B cell (primary cell): Measurements from ENCODE around the gene BCAN. TPM values are rescaled to one million over a fixed set of nuclear protein-coding genes. Genes with fewer than 3 reads are reported as not detected.

Experiments
- ATAC-seq: fragments of 200-7000 bp; cut with Tn5 transposase; one replicate; pipeline ENCODE4 v1.10.0; 2021; ENCODE audit warnings: low read depth, mild to moderate bottlenecking, moderate number of reproducible peaks, moderate library complexity
- CTCF ChIA-PET: fragments of 350-600 bp; sonication (Branson Sonifier 250); formaldehyde crosslinking; loops from one replicate; lab custom pipeline; 2021; ENCODE audit warnings: antibody characterized with exemption, inconsistent platforms; lab: Charles Lee
- POLR2A ChIA-PET: fragments of 350-600 bp; sonication (Branson Sonifier 250); formaldehyde crosslinking; loops from one replicate; lab custom pipeline; 2021; ENCODE audit warnings: antibody characterized with exemption; lab: Charles Lee
- DNase-seq: peaks from one replicate; pipeline ENCODE4 v3.0.0; 2013
- H2AFZ ChIP-seq: 2 replicates; pipeline ENCODE4 v1.6.1; 2012; ENCODE audit warnings: mild to moderate bottlenecking, low read depth, low read length; ENCODE audit not compliant: insufficient read depth, poor library complexity, severe bottlenecking
- H3K27ac ChIP-seq, 2 donors: 1 replicate in 1 of 2; 2 replicates in 1 of 2; pipeline ENCODE4 v1.5.1; 2012 to 2013; ENCODE audit warnings: low read length in 2 of 2, mild to moderate bottlenecking in 2 of 2, moderate library complexity in 1 of 2
- H3K27me3 ChIP-seq, 4 experiments: fragments of 200-600 bp in 1 of 4; sonication (generic) in 1 of 4; replicated peaks in 1 of 4; 1 replicate in 2 of 4; 2 replicates in 2 of 4; pipeline versions ENCODE4 v1.6.1 to v1.7.0; 2013 to 2016; ENCODE audit warnings: low read length in 3 of 4, mild to moderate bottlenecking in 2 of 4, mixed read lengths in 1 of 4, moderate library complexity in 1 of 4; ENCODE audit not compliant: insufficient read depth in 4 of 4, control insufficient read depth in 3 of 4; ENCODE audit errors: control extremely low read depth in 1 of 4
- H3K36me3 ChIP-seq, 2 experiments: replicated peaks in 1 of 2; 1 replicate in 1 of 2; 2 replicates in 1 of 2; pipeline versions ENCODE4 v1.6.1 to v1.7.1; 2013; ENCODE audit warnings: low read length in 1 of 2; ENCODE audit not compliant: insufficient read depth in 2 of 2, control insufficient read depth in 1 of 2; ENCODE audit errors: control extremely low read depth in 1 of 2, extremely low read depth in 1 of 2
- H3K4me1 ChIP-seq, 2 donors: fragments of 200-600 bp in 1 of 2; sonication (generic) in 1 of 2; 1 replicate in 1 of 2; 2 replicates in 1 of 2; pipeline versions ENCODE4 v1.5.1 to v1.6.1; 2013 to 2017; ENCODE audit warnings: low read length in 2 of 2; ENCODE audit not compliant: control insufficient read depth in 2 of 2, insufficient read depth in 2 of 2
- H3K4me2 ChIP-seq: replicated peaks from 2 replicates; pipeline ENCODE3; 2012; ENCODE audit warnings: mild to moderate bottlenecking, low read depth, low read length; ENCODE audit not compliant: poor library complexity, severe bottlenecking
- H3K4me3 ChIP-seq, 5 experiments: fragments of 200-600 bp in 1 of 5; sonication (generic) in 1 of 5; 1 replicate in 3 of 5; 2 replicates in 2 of 5; pipeline versions ENCODE4 v1.5.1 to v1.7.0; 2011 to 2016; ENCODE audit warnings: low read length in 4 of 5, mild to moderate bottlenecking in 4 of 5, low read depth in 2 of 5, control low read depth in 1 of 5, moderate library complexity in 1 of 5; ENCODE audit not compliant: insufficient read depth in 1 of 5; ENCODE audit errors: control extremely low read depth in 1 of 5, extremely low read depth in 1 of 5
- H3K79me2 ChIP-seq: fragments of 200-600 bp; sonication (generic); one replicate; pipeline ENCODE4 v1.6.0; 2016; ENCODE audit warnings: low read length; ENCODE audit not compliant: control insufficient read depth, insufficient read depth
- H3K9ac ChIP-seq: fragments of 200-600 bp; sonication (generic); 2 replicates; pipeline ENCODE4 v1.6.1; 2017; ENCODE audit warnings: mild to moderate bottlenecking, low read length, moderate library complexity
- H3K9me3 ChIP-seq, 3 donors: one replicate each; pipeline versions ENCODE4 v1.6.1 to v1.7.1; 2013; ENCODE audit warnings: low read length in 2 of 3; ENCODE audit not compliant: control insufficient read depth in 2 of 3, insufficient read depth in 1 of 3; ENCODE audit errors: control extremely low read depth in 1 of 3
- H4K20me1 ChIP-seq: 2 replicates; pipeline ENCODE4 v1.6.0; 2012; ENCODE audit warnings: mild to moderate bottlenecking, low read length; ENCODE audit not compliant: insufficient read depth, control insufficient read depth, poor library complexity, severe bottlenecking
- H3K27ac Mint-ChIP-seq: one replicate; pipeline ENCODE4 v1.8.0; 2021; ENCODE audit warnings: mixed read lengths
- H3K27me3 Mint-ChIP-seq: one replicate; pipeline ENCODE4 v1.8.0; 2021; ENCODE audit warnings: mixed read lengths
- H3K4me1 Mint-ChIP-seq: one replicate; pipeline ENCODE4 v1.8.0; 2021; ENCODE audit warnings: mixed read lengths
- H3K4me3 Mint-ChIP-seq: one replicate; pipeline ENCODE4 v1.8.0; 2021; ENCODE audit warnings: mixed read lengths
- H3K9me3 Mint-ChIP-seq: one replicate; pipeline ENCODE4 v1.8.0; 2022; ENCODE audit warnings: mixed read lengths; ENCODE audit not compliant: insufficient read depth
- CTCF ChIP-seq: fragments of 200-600 bp; IDR thresholded peaks from one replicate; pipeline ENCODE4 v1.8.0; 2022; ENCODE audit warnings: antibody characterized with exemption, mild to moderate bottlenecking
- EZH2 ChIP-seq: IDR thresholded peaks from 2 replicates; pipeline ENCODE4 v1.6.1; 2012; ENCODE audit warnings: borderline replicate concordance, low read depth, mild to moderate bottlenecking, moderate library complexity, low read length; ENCODE audit not compliant: insufficient read depth, poor library complexity, severe bottlenecking
- WGBS: methylation state at CpG from one replicate; pipeline ENCODE4 v1.1.5; 2013; ENCODE audit warnings: missing lambda C conversion rate; ENCODE audit not compliant: insufficient coverage; 5-methylcytosine and 5-hydroxymethylcytosine counted together
- intact Hi-C: fragments of 100-400 bp; cut with micrococcal nuclease; formaldehyde crosslinking; loops from one replicate; pipeline ENCODE4 v1.10.0; 2022
- polyA plus RNA-seq: library from polyadenylated mRNA; depleted of rRNA; stranded (reverse); fragments of >200 nt; gene quantifications from 2 replicates; pipeline ENCODE4 v1.2.3, GENCODE V29; 2012
- total RNA-seq, 2 donors: library from RNA; stranded (reverse); fragments of 120-200 nt in 1 of 2; gene quantifications; 1 replicate in 1 of 2; 2 replicates in 1 of 2; pipeline versions ENCODE4 v1.2.3 to v1.2.4, GENCODE V29; 2013 to 2022

The BCAN gene
- total and polyA plus RNA-seq, 2 donors (not counting 1 experiment from before 2014, with no cell fraction given), result not detected

GRCh38 chr1:156654700-156655099 lies 12.8 kb downstream of the BCAN start:
- Mint-ChIP-seq H3K27ac (no peak overlapping the region), H3K4me1 (peaks cover 38% of the 10 kb centered on the region), H3K4me3 (no peak overlapping the region), H3K27me3 (peaks cover 68% of the 10 kb centered on the region), H3K9me3 (no peaks in the 10 kb centered on the region)
- DNase-seq (no peak), ATAC-seq (no peak)
- no peak overlapping the region for H3K4me2 ChIP-seq
- ChIA-PET CTCF (interaction anchor here (1.2 to 9.0 kb wide), 4 partner anchors 17 to 37 kb away, joined by 3 to 173 read pairs (median 5); partner anchors contain the start of genes HAPLN2 and NES), POLR2A (no interaction called here)
- TF ChIP-seq EZH2 (no peak), CTCF (no peak)
- intact Hi-C loops, result no loop called here
- no peaks in the 10 kb centered on the region for H4K20me1 ChIP-seq
- H3K4me3 ChIP-seq, result no peak overlapping the region
- no peak overlapping the region for H3K9ac ChIP-seq
- no peak overlapping the region for H2AFZ ChIP-seq
- 86% methylated on average over 1 of the region's 1 CpG for WGBS
- peaks cover 0 to 5% (median 0%) of the 10 kb centered on the region in 3 donors for H3K9me3 ChIP-seq
- peaks cover 0 to 79% (median 40%) of the 10 kb centered on the region in 4 experiments for H3K27me3 ChIP-seq
- no peak overlapping the region for H3K27ac ChIP-seq
- H3K36me3 ChIP-seq, result no peaks in the 10 kb centered on the region
- H3K79me2 ChIP-seq, result no peaks in the 10 kb centered on the region
- H3K4me1 ChIP-seq, result peaks cover 28 to 34% of the 10 kb centered on the region in 2 donors

GRCh38 chr1:156655151-156655903 lies 13.4 kb downstream of the BCAN start:
- Mint-ChIP-seq H3K9me3 (no peaks in the 10 kb centered on the region), H3K4me3 (peak overlapping the region; percentile 43), H3K4me1 (peaks cover 44% of the 10 kb centered on the region), H3K27ac (no peak overlapping the region), H3K27me3 (peaks cover 64% of the 10 kb centered on the region)
- POLR2A ChIA-PET, result no interaction called here
- peaks cover 0 to 5% (median 0%) of the 10 kb centered on the region in 3 donors for H3K9me3 ChIP-seq
- H3K4me2 ChIP-seq, result no peak overlapping the region
- no peaks in the 10 kb centered on the region for H3K79me2 ChIP-seq
- no peak overlapping the region for H2AFZ ChIP-seq
- no peaks in the 10 kb centered on the region for H4K20me1 ChIP-seq
- intact Hi-C loops, result no loop called here
- no peak for ATAC-seq
- WGBS, result 50% methylated on average over 2 of the region's 2 CpGs
- no peak overlapping the region for H3K4me3 ChIP-seq
- H3K9ac ChIP-seq, result no peak overlapping the region
- no peak for DNase-seq
- TF ChIP-seq EZH2 (no peak), CTCF (no peak)
- peaks cover 0 to 77% (median 39%) of the 10 kb centered on the region in 4 experiments for H3K27me3 ChIP-seq
- H3K27ac ChIP-seq, result no peak overlapping the region
- peaks cover 30 to 40% of the 10 kb centered on the region in 2 donors for H3K4me1 ChIP-seq
- CTCF ChIA-PET, result interaction anchor here (0.7 to 9.0 kb wide), 7 partner anchors 17 to 269 kb away, joined by 3 to 173 read pairs (median 3); partner anchors contain the start of genes HAPLN2 and NES
- no peaks in the 10 kb centered on the region for H3K36me3 ChIP-seq
